Muscle layer of colon (tissue), 2 donors: ENCODE results near the gene IFT57.

ENCODE experiments used
- H3K27ac ChIP-seq: one replicate; pipeline ENCODE4 v1.7.0; 2013; ENCODE audit warnings: low read depth, mild to moderate bottlenecking, low read length, moderate library complexity
- H3K27me3 ChIP-seq, 2 donors: one replicate each; pipeline ENCODE4 v1.7.0; 2013; ENCODE audit warnings: low read length in 2 of 2, mild to moderate bottlenecking in 2 of 2; ENCODE audit not compliant: insufficient read depth in 2 of 2, control insufficient read depth in 1 of 2
- H3K36me3 ChIP-seq: one replicate; pipeline ENCODE4 v1.7.0; 2013; ENCODE audit warnings: mild to moderate bottlenecking, low read length; ENCODE audit not compliant: insufficient read depth
- H3K4me1 ChIP-seq: one replicate; pipeline ENCODE4 v1.7.0; 2013; ENCODE audit warnings: mild to moderate bottlenecking, low read length; ENCODE audit not compliant: insufficient read depth
- H3K4me3 ChIP-seq, 2 donors: one replicate each; pipeline ENCODE4 v1.7.0; 2013; ENCODE audit warnings: low read length in 2 of 2, low read depth in 1 of 2, mild to moderate bottlenecking in 1 of 2, moderate library complexity in 1 of 2
- H3K9ac ChIP-seq: one replicate; pipeline ENCODE4 v1.7.0; 2013; ENCODE audit warnings: low read length
- H3K9me3 ChIP-seq: one replicate; pipeline ENCODE4 v1.7.0; 2013; ENCODE audit warnings: mild to moderate bottlenecking, low read length
- donor health status: abdominal sarcoma.
- donor health status: Adenocarcinoma of cecum.

IFT57 gene

DNA sequence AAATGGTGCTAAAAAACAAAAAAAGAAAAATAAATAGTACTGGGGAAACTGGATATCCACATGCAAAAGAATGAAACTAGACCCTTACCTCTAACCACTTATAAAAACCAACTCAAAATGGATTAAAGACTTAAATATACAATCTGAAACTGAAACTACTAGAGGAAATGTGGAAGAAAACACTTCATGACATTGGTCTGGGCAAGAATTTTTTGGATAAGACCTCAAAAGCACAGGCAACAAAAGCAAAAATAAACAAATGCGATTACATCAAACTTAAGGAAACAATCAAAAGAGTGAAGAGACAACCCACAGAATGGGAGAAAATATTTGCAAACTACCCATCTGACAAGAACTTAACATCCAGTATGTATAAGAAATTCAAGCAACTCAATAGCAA lies 6.4 kb downstream of the IFT57 start:
- peaks cover 5% of the 10 kb centered on the region for H3K36me3 ChIP-seq
- H3K27me3 ChIP-seq = no peaks in the 10 kb centered on the region
- H3K4me1 ChIP-seq = peaks cover 16% of the 10 kb centered on the region
- no peak overlapping the region for H3K4me3 ChIP-seq
- H3K9me3 ChIP-seq = no peaks in the 10 kb centered on the region
- no peak overlapping the region for H3K9ac ChIP-seq
- H3K27ac ChIP-seq = no peak overlapping the region

- Histone ChIP-seq H3K27me3 (no peaks in the 10 kb centered on the region), H3K4me3 (no peak overlapping the region), H3K9me3 (no peaks in the 10 kb centered on the region), H3K9ac (no peak overlapping the region), H3K36me3 (peaks cover 14% of the 10 kb centered on the region), H3K4me1 (no peaks in the 10 kb centered on the region), H3K27ac (no peak overlapping the region)
These were observed 12.6 kb downstream of the IFT57 start for GRCh38 chr3:108209579-108209978.

GRCh38 chr3:108208831-108209230 lies 13.4 kb downstream of the IFT57 start:
- H3K4me3 ChIP-seq = no peak overlapping the region
- no peaks in the 10 kb centered on the region for H3K9me3 ChIP-seq
- peaks cover 14% of the 10 kb centered on the region for H3K36me3 ChIP-seq
- no peaks in the 10 kb centered on the region for H3K27me3 ChIP-seq
- H3K4me1 ChIP-seq = no peaks in the 10 kb centered on the region
- no peak overlapping the region for H3K27ac ChIP-seq
- no peak overlapping the region for H3K9ac ChIP-seq

GRCh38 chr3:108202834-108203233 lies 19.4 kb downstream of the IFT57 start:
- no peaks in the 10 kb centered on the region for H3K9me3 ChIP-seq
- H3K4me1 ChIP-seq = no peaks in the 10 kb centered on the region
- H3K9ac ChIP-seq = no peak overlapping the region
- no peak overlapping the region for H3K27ac ChIP-seq
- H3K36me3 ChIP-seq = no peaks in the 10 kb centered on the region
- no peaks in the 10 kb centered on the region for H3K27me3 ChIP-seq
- no peak overlapping the region for H3K4me3 ChIP-seq

DNA sequence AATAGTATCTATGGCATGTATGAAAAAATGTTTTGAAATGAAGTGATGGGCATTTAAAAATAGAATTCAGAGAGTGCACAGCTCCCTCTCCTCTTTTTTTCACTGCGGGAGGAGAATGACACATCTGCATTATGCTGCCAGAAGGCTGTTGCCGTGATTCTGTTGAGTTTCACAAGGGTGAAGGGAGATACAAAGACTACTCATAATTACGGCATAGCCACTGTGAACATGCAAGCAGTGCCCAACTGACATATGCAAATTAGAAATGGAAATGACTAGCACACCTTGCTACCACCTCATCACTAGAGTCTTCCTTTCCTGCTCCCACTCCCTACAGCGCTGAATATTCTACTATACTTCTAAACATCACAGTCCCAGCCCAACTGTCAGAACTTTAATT lies 20.1 kb downstream of the IFT57 start:
- Histone ChIP-seq H3K4me3 (no peak overlapping the region), H3K27me3 (no peaks in the 10 kb centered on the region), H3K9ac (no peak overlapping the region), H3K36me3 (no peaks in the 10 kb centered on the region), H3K4me1 (no peaks in the 10 kb centered on the region), H3K27ac (no peak overlapping the region), H3K9me3 (no peaks in the 10 kb centered on the region)

DNA sequence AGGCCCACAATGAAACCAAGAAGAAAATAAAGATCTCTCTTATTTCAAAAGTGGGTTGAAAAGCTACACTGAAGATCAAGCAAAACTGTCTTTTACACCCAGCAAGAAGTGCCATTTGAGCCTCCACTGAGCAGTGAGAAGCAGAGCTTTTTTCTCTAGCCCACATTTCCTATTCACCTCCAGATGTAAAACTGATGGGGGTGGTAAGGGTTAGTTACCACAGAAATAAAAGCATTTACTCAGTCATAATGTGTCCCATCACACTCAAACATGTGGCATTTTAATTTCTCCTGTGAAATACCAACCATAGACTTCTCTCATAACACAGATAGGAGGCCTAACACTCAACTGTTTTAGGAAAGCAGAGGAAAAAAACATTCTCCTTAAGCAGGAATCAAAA lies 21.0 kb downstream of the IFT57 start:
- Histone ChIP-seq H3K27me3 (no peaks in the 10 kb centered on the region), H3K4me1 (no peaks in the 10 kb centered on the region), H3K4me3 (no peak overlapping the region), H3K9me3 (no peaks in the 10 kb centered on the region), H3K27ac (no peak overlapping the region), H3K36me3 (no peaks in the 10 kb centered on the region), H3K9ac (no peak overlapping the region)

GRCh38 chr3:108200578-108200977 lies 21.6 kb downstream of the IFT57 start:
- Histone ChIP-seq H3K27ac (no peak overlapping the region), H3K9me3 (no peaks in the 10 kb centered on the region), H3K4me1 (no peaks in the 10 kb centered on the region), H3K27me3 (no peaks in the 10 kb centered on the region), H3K9ac (no peak overlapping the region), H3K36me3 (no peaks in the 10 kb centered on the region), H3K4me3 (no peak overlapping the region)

GRCh38 chr3:108200024-108200423 lies 22.2 kb downstream of the IFT57 start:
- Histone ChIP-seq H3K9ac (no peak overlapping the region), H3K36me3 (no peaks in the 10 kb centered on the region), H3K4me3 (no peak overlapping the region), H3K4me1 (no peaks in the 10 kb centered on the region), H3K27ac (no peak overlapping the region), H3K9me3 (no peaks in the 10 kb centered on the region), H3K27me3 (no peaks in the 10 kb centered on the region)

- Histone ChIP-seq H3K27me3 (no peaks in the 10 kb centered on the region), H3K9me3 (peaks cover 4% of the 10 kb centered on the region), H3K27ac (no peak overlapping the region), H3K4me1 (no peaks in the 10 kb centered on the region), H3K36me3 (peaks cover 4% of the 10 kb centered on the region), H3K4me3 (no peak overlapping the region), H3K9ac (no peak overlapping the region)
These were observed 30.8 kb downstream of the IFT57 start for GRCh38 chr3:108191394-108191793.

GRCh38 chr3:108190346-108190745 lies 31.9 kb downstream of the IFT57 start:
- no peaks in the 10 kb centered on the region for H3K27me3 ChIP-seq

DNA sequence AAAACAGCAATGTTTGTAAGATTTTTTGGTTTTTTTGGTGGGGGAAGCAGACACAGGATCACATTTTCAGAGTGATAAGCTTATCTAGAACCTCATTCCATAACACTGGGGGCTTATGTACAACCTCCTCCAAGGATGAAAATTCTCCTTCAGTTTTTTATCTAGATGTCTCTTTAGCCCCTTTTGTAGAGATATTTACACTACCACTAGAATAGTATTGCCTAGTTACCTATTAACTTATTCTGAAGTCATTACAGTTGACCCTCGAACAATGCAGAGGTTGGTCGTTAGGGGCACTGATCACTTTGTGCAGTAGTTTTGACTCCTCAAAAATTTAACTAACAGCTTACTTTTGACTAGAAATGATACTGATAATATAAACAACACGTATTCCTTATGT lies 32.8 kb downstream of the IFT57 start:
- no peaks in the 10 kb centered on the region for H3K27me3 ChIP-seq
- no peak overlapping the region for H3K4me3 ChIP-seq
- H3K4me1 ChIP-seq = no peaks in the 10 kb centered on the region
- peaks cover 6% of the 10 kb centered on the region for H3K9me3 ChIP-seq
- H3K36me3 ChIP-seq = peaks cover 8% of the 10 kb centered on the region
- no peak overlapping the region for H3K27ac ChIP-seq
- H3K9ac ChIP-seq = no peak overlapping the region

More at GRCh38 chr3:108190346-108190745, 31.9 kb downstream of the IFT57 start:
- H3K9me3 ChIP-seq = peaks cover 10% of the 10 kb centered on the region
- no peaks in the 10 kb centered on the region for H3K4me1 ChIP-seq
- H3K9ac ChIP-seq = no peak overlapping the region
- no peak overlapping the region for H3K27ac ChIP-seq
- H3K36me3 ChIP-seq = peaks cover 8% of the 10 kb centered on the region
- H3K4me3 ChIP-seq = no peak overlapping the region

DNA sequence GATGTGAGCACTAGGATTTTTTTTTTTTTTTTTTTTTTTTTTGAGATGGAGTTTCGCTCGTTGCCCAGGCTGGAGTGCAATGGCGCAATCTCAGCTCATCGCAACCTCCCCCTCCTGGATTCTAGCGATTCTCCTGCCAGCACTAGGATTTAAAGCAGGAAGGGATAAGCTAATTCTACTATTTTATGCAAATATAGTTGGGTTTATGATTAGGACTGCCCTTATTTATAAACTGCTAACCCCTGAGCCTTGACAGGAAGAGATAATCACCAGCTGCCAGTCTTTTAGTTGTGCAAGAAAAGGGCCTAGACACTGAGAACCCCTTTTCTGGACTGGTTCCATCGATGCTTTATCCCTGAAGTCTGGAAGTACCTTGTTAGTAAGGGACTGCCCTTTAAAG lies 36.7 kb downstream of the IFT57 start:
- Histone ChIP-seq H3K4me1 (no peaks in the 10 kb centered on the region), H3K9ac (no peak overlapping the region), H3K27ac (no peak overlapping the region), H3K27me3 (no peaks in the 10 kb centered on the region), H3K36me3 (peaks cover 5% of the 10 kb centered on the region), H3K4me3 (no peak overlapping the region), H3K9me3 (peaks cover 6% of the 10 kb centered on the region)
